Fibroblast of villous mesenchyme (primary cell): ENCODE measurements around the gene PI4KA. TPM values are rescaled to one million over a fixed set of nuclear protein-coding genes. Genes with fewer than 3 reads are reported as not detected.
"Not testable (repeated sequence)": the region's sequence is repeated elsewhere in the genome, so short reads cannot be mapped to it uniquely, and the experiment has no call there.

Experiments
- DNase-seq: peaks from one replicate; pipeline ENCODE4 v3.0.0-alpha.2; 2010; ENCODE audit warnings: low read depth
- H3K4me3 ChIP-seq: 2 replicates; pipeline ENCODE4 v1.5.1; 2011; ENCODE audit warnings: low read depth, mild to moderate bottlenecking, low read length
- total RNA-seq: library from RNA; depleted of rRNA; stranded (reverse); fragments of >200 nt; gene quantifications from 2 replicates; pipeline ENCODE4 v1.2.3, GENCODE V29; 2012
- TF ChIP-seq, protein P1 (sequence below): IDR thresholded peaks from 2 replicates; pipeline ENCODE4 v1.5.1; 2012; ENCODE audit warnings: low read depth, mild to moderate bottlenecking, low read length; ENCODE audit not compliant: insufficient read depth

PI4KA gene
- total RNA-seq, 1 donor = 73.4 TPM

- no peak overlapping the region for H3K4me3 ChIP-seq
- TF ChIP-seq, protein P1, sequence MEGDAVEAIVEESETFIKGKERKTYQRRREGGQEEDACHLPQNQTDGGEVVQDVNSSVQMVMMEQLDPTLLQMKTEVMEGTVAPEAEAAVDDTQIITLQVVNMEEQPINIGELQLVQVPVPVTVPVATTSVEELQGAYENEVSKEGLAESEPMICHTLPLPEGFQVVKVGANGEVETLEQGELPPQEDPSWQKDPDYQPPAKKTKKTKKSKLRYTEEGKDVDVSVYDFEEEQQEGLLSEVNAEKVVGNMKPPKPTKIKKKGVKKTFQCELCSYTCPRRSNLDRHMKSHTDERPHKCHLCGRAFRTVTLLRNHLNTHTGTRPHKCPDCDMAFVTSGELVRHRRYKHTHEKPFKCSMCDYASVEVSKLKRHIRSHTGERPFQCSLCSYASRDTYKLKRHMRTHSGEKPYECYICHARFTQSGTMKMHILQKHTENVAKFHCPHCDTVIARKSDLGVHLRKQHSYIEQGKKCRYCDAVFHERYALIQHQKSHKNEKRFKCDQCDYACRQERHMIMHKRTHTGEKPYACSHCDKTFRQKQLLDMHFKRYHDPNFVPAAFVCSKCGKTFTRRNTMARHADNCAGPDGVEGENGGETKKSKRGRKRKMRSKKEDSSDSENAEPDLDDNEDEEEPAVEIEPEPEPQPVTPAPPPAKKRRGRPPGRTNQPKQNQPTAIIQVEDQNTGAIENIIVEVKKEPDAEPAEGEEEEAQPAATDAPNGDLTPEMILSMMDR = no peak
- DNase-seq = no peak
Measured at GRCh38 chr22:20671409-20672081, 187.1 kb downstream of the PI4KA start.

- H3K4me3 ChIP-seq, DNase-seq: not testable (repeated sequence)
Measured at GRCh38 chr22:20670457-20671261, 188.0 kb downstream of the PI4KA start.

DNA sequence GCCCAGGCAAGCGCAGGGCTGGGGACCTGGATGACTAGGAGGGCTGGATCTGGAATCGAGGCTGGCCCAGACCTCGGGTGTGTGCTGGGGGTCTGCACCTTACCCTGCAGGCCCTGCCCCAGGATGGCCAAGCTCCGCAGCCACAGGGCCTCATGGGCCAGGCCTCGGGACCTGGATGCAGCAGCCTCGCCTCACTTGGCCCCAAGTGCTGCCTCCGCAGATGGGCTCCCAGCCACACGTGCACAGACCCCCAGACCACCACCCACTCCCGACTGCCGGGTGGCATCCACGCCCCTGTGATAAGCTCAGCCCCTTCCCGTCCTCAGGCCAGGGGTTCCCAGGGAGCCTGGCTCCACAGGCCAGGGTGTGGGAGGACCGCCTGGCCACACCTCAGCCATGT, 188.7 kb downstream of the PI4KA start:
- H3K4me3 ChIP-seq = not testable (repeated sequence)

DNA sequence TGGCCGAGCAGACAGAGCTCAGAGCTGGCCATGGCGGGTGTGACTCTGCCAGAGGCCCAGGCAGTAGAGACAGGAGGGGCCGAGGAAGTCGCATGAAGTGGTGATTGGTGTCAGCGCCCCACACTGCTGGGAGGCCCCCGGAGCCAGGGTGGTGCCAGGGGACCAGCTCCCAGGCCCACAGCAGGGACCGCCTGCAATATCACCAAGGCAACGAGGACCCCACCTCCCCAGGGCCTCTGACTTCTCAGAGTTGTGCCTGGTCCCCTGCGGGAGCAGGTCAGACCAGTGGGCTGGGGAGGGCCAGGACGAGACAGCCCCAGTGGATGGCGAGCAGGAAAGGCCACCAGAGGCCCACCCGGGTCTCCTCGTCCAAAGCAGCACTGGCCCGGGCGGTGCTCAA, 189.1 kb downstream of the PI4KA start:
- DNase-seq, H3K4me3 ChIP-seq: not testable (repeated sequence)

More for the DNA sequence above, 188.7 kb downstream of the PI4KA start:
- DNase-seq = not testable (repeated sequence)

GRCh38 chr22:20668769-20669168, 189.8 kb downstream of the PI4KA start:
- DNase-seq, H3K4me3 ChIP-seq: not testable (repeated sequence)

DNA sequence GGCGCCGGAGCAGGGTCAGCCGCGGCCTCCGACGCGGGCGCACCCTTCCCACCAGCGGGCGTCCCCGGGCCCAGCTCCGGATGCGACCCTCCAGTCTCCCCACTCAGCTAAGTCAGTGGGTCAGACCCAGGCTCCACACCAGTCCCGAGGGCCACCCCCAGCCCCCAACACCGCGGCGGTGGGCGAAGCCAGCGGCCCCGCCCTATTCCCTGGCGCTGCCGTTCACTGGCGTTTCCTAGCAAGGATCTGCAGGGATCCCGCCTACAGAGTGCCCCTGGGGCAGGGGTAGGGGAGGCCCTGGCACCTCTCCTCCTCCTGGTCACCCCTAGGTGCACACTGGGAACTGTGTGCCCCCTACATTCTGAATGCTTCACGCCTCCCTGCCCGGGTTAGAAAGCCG, 190.4 kb downstream of the PI4KA start:
- H3K4me3 ChIP-seq, DNase-seq: not testable (repeated sequence)

GRCh38 chr22:20667548-20667947, 191.1 kb downstream of the PI4KA start:
- not testable (repeated sequence) for H3K4me3 ChIP-seq, DNase-seq

GRCh38 chr22:20666560-20666959, 192.1 kb downstream of the PI4KA start:
- no peak for DNase-seq
- H3K4me3 ChIP-seq = no peak overlapping the region
- TF ChIP-seq, protein P1 = no peak

DNA sequence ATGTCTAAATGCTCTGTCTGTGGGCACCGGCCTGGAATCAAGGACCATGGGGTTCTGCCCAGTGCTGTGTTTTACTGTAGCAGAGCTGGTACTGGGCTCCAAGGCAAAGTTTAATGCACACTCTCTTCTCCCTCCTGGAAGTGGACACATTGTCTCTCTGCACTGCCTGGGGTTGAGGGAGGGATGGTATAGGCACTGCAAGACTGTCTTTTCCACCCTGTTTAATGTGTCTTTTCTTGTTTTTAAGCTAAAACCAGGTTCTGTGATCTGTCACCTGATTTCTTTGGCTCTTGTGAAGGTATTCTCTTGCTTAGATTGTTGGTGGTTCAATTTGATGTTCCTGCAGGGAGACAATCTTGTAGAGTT, 194.0 kb downstream of the PI4KA start:
- DNase-seq = no peak
- no peak overlapping the region for H3K4me3 ChIP-seq
- TF ChIP-seq, protein P1 = no peak

DNA sequence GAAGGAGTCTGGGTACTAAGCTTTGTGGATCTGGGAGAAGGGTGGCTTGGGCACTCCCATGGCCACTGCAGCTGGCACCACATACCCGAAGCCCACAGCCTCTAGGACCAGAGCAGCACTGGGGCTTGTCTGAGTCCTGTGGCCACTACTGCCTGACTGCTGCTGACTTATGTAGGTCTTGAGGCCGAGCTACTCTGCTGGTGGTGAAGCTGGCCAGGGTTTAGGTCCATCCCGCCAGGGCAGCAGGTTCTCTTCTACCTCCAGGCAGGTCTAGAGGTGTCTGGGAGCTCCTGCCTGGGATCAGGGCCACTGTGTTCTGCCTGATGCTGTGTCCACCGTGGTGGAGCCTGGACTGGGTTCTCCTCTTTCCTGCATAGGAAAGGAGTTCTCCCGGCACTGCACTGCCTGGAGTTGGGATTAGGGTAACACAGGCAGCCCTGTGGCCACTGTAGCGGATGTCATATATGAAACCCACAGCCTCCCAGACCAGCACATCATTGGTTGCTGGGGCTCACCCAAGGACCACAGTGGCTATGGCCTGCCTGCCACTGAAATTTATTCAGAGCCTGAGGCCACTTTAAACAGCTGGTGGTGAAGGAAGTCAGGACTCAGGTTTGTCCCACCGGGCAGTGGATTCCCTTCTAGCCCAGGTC, 194.5 kb downstream of the PI4KA start:
- no peak overlapping the region for H3K4me3 ChIP-seq
- TF ChIP-seq, protein P1 = no peak
- DNase-seq = no peak
